Neutrophil (primary cell): ENCODE measurements around the gene REPIN1.

Source experiments
- H3K27ac ChIP-seq: fragments of 200-600 bp; sonication (generic); 2 replicates; pipeline ENCODE4 v1.5.1; 2016; ENCODE audit warnings: mild to moderate bottlenecking, moderate library complexity
- H3K27me3 ChIP-seq: fragments of 200-600 bp; sonication (generic); 2 replicates; pipeline ENCODE4 v1.6.0; 2016; ENCODE audit warnings: mild to moderate bottlenecking
- H3K36me3 ChIP-seq: fragments of 200-600 bp; sonication (generic); 2 replicates; pipeline ENCODE4 v1.5.1; 2017
- H3K4me1 ChIP-seq, 2 experiments: fragments of 200-600 bp in 1 of 2; sonication (generic) in 1 of 2; 1 replicate in 1 of 2; 2 replicates in 1 of 2; pipeline versions ENCODE4 v1.5.1 to v1.6.1; 2013 to 2016; ENCODE audit warnings: low read depth in 1 of 2, low read length in 1 of 2, mild to moderate bottlenecking in 1 of 2, moderate library complexity in 1 of 2; ENCODE audit not compliant: control insufficient read depth in 1 of 2, insufficient read depth in 1 of 2
- H3K4me3 ChIP-seq, 2 experiments: fragments of 200-600 bp in 1 of 2; sonication (generic) in 1 of 2; 1 replicate in 1 of 2; 2 replicates in 1 of 2; pipeline ENCODE4 v1.5.1; 2013 to 2016; ENCODE audit warnings: low read depth in 1 of 2, low read length in 1 of 2, mild to moderate bottlenecking in 1 of 2, moderate library complexity in 1 of 2
- H3K9me3 ChIP-seq: fragments of 200-600 bp; sonication (generic); 2 replicates; pipeline ENCODE4 v1.5.1; 2016
- CTCF ChIP-seq: fragments of 200-600 bp; sonication (generic); IDR thresholded peaks from 2 replicates; pipeline ENCODE4 v1.5.1; 2016; ENCODE audit warnings: antibody characterized with exemption

Gene REPIN1

GRCh38 chr7:150358988-150359621 lies 9.5 kb upstream of the REPIN1 start:
- TF ChIP-seq CTCF: no peak
- Histone ChIP-seq H3K27ac (no peak overlapping the region), H3K36me3 (no peaks in the 10 kb centered on the region), H3K4me3 (no peak overlapping the region), H3K4me1 (peaks cover 9 to 11% of the 10 kb centered on the region in 2 experiments), H3K27me3 (no peaks in the 10 kb centered on the region), H3K9me3 (no peaks in the 10 kb centered on the region)

DNA sequence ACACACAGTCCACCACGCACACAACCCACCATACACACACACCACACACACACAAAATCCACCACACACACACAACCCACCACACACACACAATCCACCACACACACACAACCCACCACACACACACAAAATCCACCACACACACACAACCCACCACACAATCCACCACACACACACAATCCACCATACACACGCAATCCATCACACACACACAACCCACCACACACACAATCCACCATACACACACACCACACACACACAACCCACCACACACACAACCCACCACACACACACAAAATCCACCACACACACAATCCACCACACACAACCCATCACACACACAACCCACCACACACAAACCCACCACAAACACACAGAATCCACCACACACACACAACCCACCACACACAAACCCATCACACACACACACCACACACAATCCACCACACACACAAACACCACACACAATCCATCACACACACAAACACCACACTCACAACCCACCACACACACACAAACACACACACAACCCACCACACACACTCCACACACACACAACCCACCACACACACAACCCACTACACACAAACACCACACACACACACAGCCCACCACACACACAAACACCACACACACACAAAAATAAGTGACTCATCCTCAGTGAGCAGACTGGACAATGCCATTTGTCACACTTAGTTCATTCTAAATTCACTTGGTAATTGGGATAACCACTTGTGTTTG lies 8.8 kb upstream of the REPIN1 start:
- H3K27me3 ChIP-seq: no peaks in the 10 kb centered on the region
- no peaks in the 10 kb centered on the region for H3K9me3 ChIP-seq
- no peak for TF ChIP-seq CTCF
- H3K4me3 ChIP-seq: no peak overlapping the region
- peaks cover 15 to 18% of the 10 kb centered on the region in 2 experiments for H3K4me1 ChIP-seq
- no peak overlapping the region for H3K27ac ChIP-seq
- no peaks in the 10 kb centered on the region for H3K36me3 ChIP-seq

- TF ChIP-seq CTCF: no peak
- Histone ChIP-seq H3K27me3 (no peaks in the 10 kb centered on the region), H3K4me3 (no peak overlapping the region), H3K36me3 (no peaks in the 10 kb centered on the region), H3K9me3 (no peaks in the 10 kb centered on the region), H3K27ac (no peak overlapping the region), H3K4me1 (peaks cover 21 to 24% of the 10 kb centered on the region in 2 experiments)
Observed at GRCh38 chr7:150360363-150361058, 8.1 kb upstream of the REPIN1 start.

DNA sequence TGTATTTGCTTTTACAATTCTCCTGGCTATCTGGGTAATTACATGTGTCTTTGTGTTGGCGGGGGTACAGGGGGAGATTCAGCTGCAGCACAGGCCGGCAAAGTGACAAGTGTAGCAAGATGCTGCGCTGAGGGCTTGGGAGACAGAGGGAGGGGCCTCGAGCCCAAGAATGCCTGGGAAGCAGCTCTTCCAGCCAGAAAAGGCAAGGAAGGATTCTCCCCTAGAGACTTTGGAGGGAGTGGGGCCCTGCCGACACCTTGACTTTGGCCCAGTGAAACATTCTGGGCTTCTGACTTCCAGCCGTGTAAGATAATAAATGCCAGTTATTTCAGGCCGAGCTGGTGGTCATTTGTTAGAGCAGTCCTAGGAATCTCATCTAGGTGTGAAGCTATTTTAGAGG lies 7.2 kb upstream of the REPIN1 start:
- no peak for TF ChIP-seq CTCF
- Histone ChIP-seq H3K4me3 (no peak overlapping the region), H3K9me3 (no peaks in the 10 kb centered on the region), H3K27ac (no peak overlapping the region), H3K36me3 (no peaks in the 10 kb centered on the region), H3K4me1 (peaks cover 30 to 33% of the 10 kb centered on the region in 2 experiments), H3K27me3 (no peaks in the 10 kb centered on the region)

DNA sequence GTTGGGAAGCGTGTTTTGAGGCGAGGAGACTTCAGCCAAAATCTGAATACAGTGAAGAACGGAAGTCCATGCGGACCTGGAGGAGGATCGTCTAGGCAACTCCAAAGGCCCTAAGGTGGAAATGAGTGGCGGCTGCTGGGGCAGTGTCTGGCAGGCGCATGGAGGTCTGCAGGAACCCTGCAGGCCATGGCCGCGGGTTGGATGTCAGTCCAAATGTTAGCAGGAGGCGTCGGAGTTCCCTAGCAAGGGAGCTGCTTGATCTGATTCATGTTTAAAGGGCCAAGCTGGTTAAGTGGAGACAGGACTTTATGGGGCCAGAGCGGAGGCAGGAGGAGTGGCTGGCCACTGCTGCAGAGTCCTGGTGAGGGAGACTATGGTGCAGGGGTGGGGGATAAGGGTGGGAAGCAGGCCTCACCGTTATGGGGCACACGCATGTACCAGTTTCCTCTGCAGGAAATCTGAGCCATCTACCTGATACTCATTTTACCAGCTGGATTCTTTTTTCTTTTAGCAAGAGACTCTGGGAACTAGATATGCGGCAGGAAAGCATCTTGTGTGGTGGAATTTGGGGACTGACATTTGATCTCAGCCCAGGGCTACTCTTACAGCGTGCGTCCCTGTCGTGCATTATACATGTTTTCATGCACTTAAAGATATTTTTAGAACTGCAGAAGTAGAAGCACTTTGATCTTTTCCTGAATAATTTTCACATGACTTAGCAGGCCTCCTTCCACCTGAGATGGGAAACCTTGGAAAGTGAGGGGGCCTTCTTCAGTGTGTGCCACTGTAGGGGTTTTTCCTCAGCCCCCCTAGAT lies 6.6 kb upstream of the REPIN1 start:
- H3K4me1 ChIP-seq: peaks cover 35 to 36% of the 10 kb centered on the region in 2 experiments
- H3K4me3 ChIP-seq: no peak overlapping the region
- no peak overlapping the region for H3K27ac ChIP-seq
- H3K27me3 ChIP-seq: no peaks in the 10 kb centered on the region
- H3K9me3 ChIP-seq: no peaks in the 10 kb centered on the region
- no peak for TF ChIP-seq CTCF
- H3K36me3 ChIP-seq: no peaks in the 10 kb centered on the region
